ENCODE measurements around the gene AGAP5. TPM values are rescaled to one million over a fixed set of nuclear protein-coding genes. Genes with fewer than 3 reads are reported as not detected.

AGAP5 gene
- total RNA-seq, 4 donors from 2014 or later: 4.3 to 8.8 (median 5.4) TPM

GRCh38 chr10:73625884-73626752 is 71.8 kb downstream of the AGAP5 start:
- no peak for TF ChIP-seq CTCF (IDR thresholded peaks at IDR 0.05)
- ATAC-seq (ENCODE audit: low FRiP score) (peak; percentile 95), DNase-seq (ENCODE audit: low spot score) (peak; percentile 95)

DNA sequence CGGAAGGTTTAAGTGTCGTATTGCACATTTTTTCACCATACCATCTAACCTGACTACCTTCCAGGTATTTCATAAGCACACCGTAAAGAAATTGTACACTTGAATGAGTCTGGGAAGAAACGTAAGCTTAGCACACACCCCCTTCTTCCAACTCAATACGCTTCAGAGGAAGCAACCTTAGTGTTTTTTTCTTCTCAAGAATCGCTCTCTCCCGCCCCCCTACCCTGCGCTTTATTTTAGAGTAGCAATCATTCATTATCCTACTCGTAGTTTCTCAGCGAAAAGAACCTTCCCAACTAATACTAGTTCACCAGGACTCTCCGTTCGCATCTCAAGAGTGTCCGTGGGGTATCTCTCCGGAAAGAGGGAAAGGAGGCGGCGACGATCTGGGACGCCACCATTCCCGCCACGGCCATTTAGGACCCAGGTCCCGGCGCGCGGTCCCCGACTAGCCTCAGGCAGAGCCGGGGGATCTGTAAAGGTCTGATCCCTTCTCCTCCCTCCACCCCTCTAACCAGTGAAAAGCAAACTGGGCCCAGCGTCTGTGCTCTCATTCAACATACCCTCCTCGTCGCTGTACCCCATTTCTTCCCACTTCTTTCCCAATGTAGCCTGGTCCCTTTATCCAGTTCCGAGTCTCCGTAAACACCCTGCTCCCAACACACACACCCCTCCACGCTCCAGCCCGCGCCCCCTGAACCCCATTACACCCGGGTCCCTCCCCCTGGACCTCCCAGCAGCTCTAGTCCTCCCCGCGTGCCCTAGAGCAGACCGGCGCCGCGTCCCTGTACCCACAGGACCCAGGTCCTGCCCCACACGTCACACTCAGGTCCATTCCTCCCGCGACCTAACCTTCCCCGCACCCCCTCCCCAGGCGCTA is 72.7 kb downstream of the AGAP5 start:
- TF ChIP-seq CTCF (IDR thresholded peaks at IDR 0.05): no peak
- ATAC-seq (ENCODE audit: low FRiP score) (peak; percentile 24), DNase-seq (ENCODE audit: low spot score) (no peak)

Small RNA genes lying within 50 kb of the gene (small RNA-seq; reads per million reads assigned to genes)
- gene AC022400.4 (not detected), gene RNA5SP320 (not detected)

Other genes with a start within 250 kb of the AGAP5 start
- gene PPP3CB, start 202.1 kb downstream of the AGAP5 start, total RNA-seq: 10 to 100 TPM; 41.1 to 57.7 (median 46.2) TPM
- 10 to 100 TPM in 3 of 4 donors, 1 to 10 TPM in 1; 9.2 to 28.1 (median 20.2) TPM for gene USP54, start 106.8 kb downstream of the AGAP5 start, total RNA-seq
- gene MYOZ1, start 56.6 kb downstream of the AGAP5 start, total RNA-seq: 1 to 10 TPM in 2 of 4 donors, under 1 TPM in 1, not detected in 1; 0.82 to 1.9 (median 1.6) TPM
- under 1 TPM in 1 of 4 donors, not detected in 3; 0.13 TPM for gene SYNPO2L, start 42.1 kb downstream of the AGAP5 start, total RNA-seq
- gene SEC24C, start 46.3 kb upstream of the AGAP5 start, total RNA-seq: 10 to 100 TPM; 45.1 to 53.7 (median 47.5) TPM
- gene CHCHD1, start 83.9 kb upstream of the AGAP5 start, total RNA-seq: 10 to 100 TPM; 20.5 to 29.1 (median 25.0) TPM
- 100 to 1,000 TPM in 1 of 4 donors, 10 to 100 TPM in 3; 63.2 to 128 (median 79.3) TPM for gene ZSWIM8, start 87.5 kb upstream of the AGAP5 start, total RNA-seq
- 10 to 100 TPM; 21.4 to 66.2 (median 35.7) TPM for gene NDST2, start 113.5 kb upstream of the AGAP5 start, total RNA-seq
- gene CAMK2G, start 176.4 kb upstream of the AGAP5 start, total RNA-seq: 10 to 100 TPM; 10.6 to 35.8 (median 15.6) TPM
- gene PLAU, start 213.0 kb upstream of the AGAP5 start, total RNA-seq: 10 to 100 TPM in 3 of 4 donors, 1 to 10 TPM in 1; 7.3 to 75.2 (median 31.9) TPM

All from omental fat pad (tissue), 4 donors.